Keratinocyte (primary cell): ENCODE measurements around the gene SLC2A11. TPM values are rescaled to one million over a fixed set of nuclear protein-coding genes. Genes with fewer than 3 reads are reported as not detected.

ENCODE experiments used
- DNase-seq: peaks from one replicate; pipeline ENCODE4 v3.0.0-alpha.2; 2011; ENCODE audit warnings: low read depth, missing footprints, low spot score
- FAIRE-seq: peaks from 2 replicates; lab custom pipeline; 2011; peaks lifted over from hg19 to GRCh38; lab: Jason Lieb, UNC
- H2AFZ ChIP-seq: 2 replicates; pipeline ENCODE4 v1.6.0; 2012; ENCODE audit warnings: low read length, control low read depth, inconsistent platforms; ENCODE audit not compliant: control insufficient read depth
- H3K27ac ChIP-seq: 2 replicates; pipeline ENCODE4 v1.5.1; 2011; ENCODE audit warnings: low read length; ENCODE audit not compliant: control insufficient read depth, insufficient read depth
- H3K27me3 ChIP-seq: 3 replicates; pipeline ENCODE4 v1.6.0; 2011; ENCODE audit warnings: low read length; ENCODE audit not compliant: control insufficient read depth, insufficient read depth; ENCODE audit errors: extremely low read depth
- H3K36me3 ChIP-seq, 2 experiments: 2 replicates in 1 of 2; 3 replicates in 1 of 2; pipeline ENCODE4 v1.5.1; 2011; ENCODE audit warnings: low read length in 2 of 2, mild to moderate bottlenecking in 1 of 2; ENCODE audit not compliant: control insufficient read depth in 2 of 2, insufficient read depth in 2 of 2; ENCODE audit errors: extremely low read depth in 1 of 2
- H3K4me1 ChIP-seq: 3 replicates; pipeline ENCODE4 v1.5.1; 2011; ENCODE audit warnings: low read length; ENCODE audit not compliant: control insufficient read depth, insufficient read depth; ENCODE audit errors: extremely low read depth
- H3K4me2 ChIP-seq: 3 replicates; pipeline ENCODE4 v1.6.0; 2011; ENCODE audit warnings: low read depth, low read length; ENCODE audit not compliant: control insufficient read depth, insufficient read depth; ENCODE audit errors: extremely low read depth
- H3K4me3 ChIP-seq, 3 experiments: fragments of 200-600 bp in 1 of 3; sonication (generic) in 1 of 3; 2 replicates in 2 of 3; 3 replicates in 1 of 3; pipeline ENCODE4 v1.5.1; 2011 to 2016; ENCODE audit warnings: low read length in 3 of 3, mild to moderate bottlenecking in 3 of 3, control low read depth in 2 of 3, inconsistent platforms in 1 of 3, low read depth in 1 of 3, mixed read lengths in 1 of 3, mixed run types in 1 of 3, moderate library complexity in 1 of 3; ENCODE audit not compliant: control insufficient read depth in 2 of 3, insufficient read depth in 2 of 3; ENCODE audit errors: extremely low read depth in 1 of 3
- H3K79me2 ChIP-seq: 2 replicates; pipeline ENCODE4 v1.6.0; 2012; ENCODE audit warnings: low read length; ENCODE audit not compliant: control insufficient read depth, insufficient read depth
- H3K9ac ChIP-seq: 3 replicates; pipeline ENCODE4 v1.6.0; 2011; ENCODE audit warnings: low read length; ENCODE audit not compliant: control insufficient read depth, insufficient read depth; ENCODE audit errors: extremely low read depth
- H3K9me1 ChIP-seq: 3 replicates; pipeline ENCODE4 v1.6.0; 2011; ENCODE audit warnings: low read length; ENCODE audit not compliant: control insufficient read depth, insufficient read depth; ENCODE audit errors: extremely low read depth
- H3K9me3 ChIP-seq: 2 replicates; pipeline ENCODE4 v1.5.1; 2012; ENCODE audit warnings: low read depth, low read length; ENCODE audit not compliant: control insufficient read depth
- H4K20me1 ChIP-seq: 3 replicates; pipeline ENCODE4 v1.6.0; 2011; ENCODE audit warnings: low read length; ENCODE audit not compliant: control insufficient read depth, insufficient read depth; ENCODE audit errors: extremely low read depth
- CTCF ChIP-seq, 3 experiments: IDR thresholded peaks in 1 of 3; conservative IDR thresholded peaks in 1 of 3; optimal IDR thresholded peaks in 1 of 3; 2 replicates in 2 of 3; 3 replicates in 1 of 3; pipeline versions ENCODE3 to v1.5.1; 2011; ENCODE audit warnings: low read length in 3 of 3, mild to moderate bottlenecking in 3 of 3, moderate library complexity in 2 of 3, control low read depth in 1 of 3, inconsistent platforms in 1 of 3; ENCODE audit not compliant: insufficient read depth in 2 of 3; ENCODE audit errors: extremely low read depth in 1 of 3
- EZH2 ChIP-seq: IDR thresholded peaks from one replicate; pipeline ENCODE4 v1.6.1; 2012; ENCODE audit warnings: inconsistent platforms, mild to moderate bottlenecking, low read length, moderate library complexity
- dilution Hi-C: fragments of 300-500 bp; cut with MboI; formaldehyde crosslinking; loops from one replicate; pipeline ENCODE4 v1.7.0; 2020; ENCODE audit warnings: low sequenced_read_pairs; ENCODE audit not compliant: extremely low pct_ligation_motif_present
- polyA plus RNA-seq, 5 experiments: library from polyadenylated mRNA; depleted of rRNA in 3 of 5; stranded (reverse) in 3 of 5; stranded (forward) in 1 of 5; unstranded in 1 of 5; fragments of >200 nt; gene quantifications; 1 replicate in 1 of 5; 2 replicates in 3 of 5; 3 replicates in 1 of 5; pipeline versions ENCODE4 v1.2.1 to v1.2.3, GENCODE V29; 2011 to 2012; ENCODE audit warnings: missing spikeins in 2 of 5, low read depth in 1 of 5, low replicate concordance in 1 of 5

The SLC2A11 gene
- polyA plus RNA-seq, 1 donor (not counting 4 experiments of a cell fraction or from before 2014, with no cell fraction given), result 6.0 TPM

- peaks cover 6% of the 10 kb centered on the region for H3K4me1 ChIP-seq
- no peak overlapping the region for H2AFZ ChIP-seq
- FAIRE-seq (no peak), DNase-seq (no peak)
- no peak overlapping the region for H3K4me3 ChIP-seq
- TF ChIP-seq CTCF (optimal IDR thresholded peaks at IDR 0.05 in 1 of 3, IDR thresholded peaks at IDR 0.05 in 1 of 3, conservative IDR thresholded peaks at IDR 0.05 in 1 of 3; ENCODE audit: extremely low read depth in 1 of 3, insufficient read depth in 2 of 3, low read length in 3 of 3) (no peak), EZH2 (no peak)
- H3K79me2 ChIP-seq, result no peaks in the 10 kb centered on the region
- H3K9ac ChIP-seq, result no peak overlapping the region
- H4K20me1 ChIP-seq, result no peaks in the 10 kb centered on the region
- H3K27ac ChIP-seq, result no peak overlapping the region
- no peaks in the 10 kb centered on the region for H3K27me3 ChIP-seq
- H3K9me1 ChIP-seq, result no peaks in the 10 kb centered on the region
- dilution Hi-C loops, result no loop called here
- no peaks in the 10 kb centered on the region for H3K36me3 ChIP-seq
- H3K4me2 ChIP-seq, result no peak overlapping the region
- no peaks in the 10 kb centered on the region for H3K9me3 ChIP-seq
These were observed 51.0 kb downstream of the SLC2A11 start for GRCh38 chr22:23908587-23909205.

GRCh38 chr22:23909296-23909898 lies 51.7 kb downstream of the SLC2A11 start:
- TF ChIP-seq CTCF (optimal IDR thresholded peaks at IDR 0.05 in 1 of 3, IDR thresholded peaks at IDR 0.05 in 1 of 3, conservative IDR thresholded peaks at IDR 0.05 in 1 of 3; ENCODE audit: extremely low read depth in 1 of 3, insufficient read depth in 2 of 3, low read length in 3 of 3) (no peak), EZH2 (no peak)
- DNase-seq (no peak), FAIRE-seq (no peak)
- H3K4me3 ChIP-seq, result no peak overlapping the region
- H3K9me3 ChIP-seq, result no peaks in the 10 kb centered on the region
- no peak overlapping the region for H2AFZ ChIP-seq
- no peaks in the 10 kb centered on the region for H3K36me3 ChIP-seq
- H3K27ac ChIP-seq, result no peak overlapping the region
- no peaks in the 10 kb centered on the region for H3K79me2 ChIP-seq
- peaks cover 5% of the 10 kb centered on the region for H3K4me1 ChIP-seq
- no peaks in the 10 kb centered on the region for H4K20me1 ChIP-seq
- no peak overlapping the region for H3K9ac ChIP-seq
- no peaks in the 10 kb centered on the region for H3K9me1 ChIP-seq
- dilution Hi-C loops, result no loop called here
- no peak overlapping the region for H3K4me2 ChIP-seq
- no peaks in the 10 kb centered on the region for H3K27me3 ChIP-seq
